ENCODE measurements around the gene KLK11. TPM values are rescaled to one million over a fixed set of nuclear protein-coding genes. Genes with fewer than 3 reads are reported as not detected.

The KLK11 gene
- total RNA-seq, 5 donors from 2014 or later (not counting 1 experiment from before 2014, with no cell fraction given) = not detected

GRCh38 chr19:51018745-51019543 lies 7.5 kb downstream of the KLK11 start:
- H3K4me3 ChIP-seq (ENCODE audit: control insufficient read depth in 1 of 2, extremely low read depth in 1 of 2, low read length in 1 of 2) = no peak overlapping the region
- ATAC-seq (replicated peaks in 1 of 4) (peak in 1 of 4 experiments; percentile 12), DNase-seq (no peak)
- ChIA-PET POLR2A (no interaction called here), CTCF (no interaction called here)
- Mint-ChIP-seq H3K9me3 (no peaks in the 10 kb centered on the region), H3K27ac (no peak overlapping the region), H3K27me3 (peaks cover 59 to 81% of the 10 kb centered on the region in 2 donors), H3K4me3 (peak overlapping the region in 2 of 3 donors; percentile 67 to 80), H3K36me3 (no peaks in the 10 kb centered on the region), H3K4me1 (peaks cover 14 to 25% (median 23%) of the 10 kb centered on the region in 3 donors)
- H3K27me3 ChIP-seq (replicated peaks in 1 of 2; ENCODE audit: control insufficient read depth in 2 of 2, extremely low read depth in 1 of 2, insufficient read depth in 2 of 2, low read length in 1 of 2) = peaks cover 5 to 89% of the 10 kb centered on the region in 2 experiments
- H3K9me3 ChIP-seq = no peaks in the 10 kb centered on the region
- no peak overlapping the region for H3K27ac ChIP-seq (ENCODE audit: low read length)
- H3K36me3 ChIP-seq (ENCODE audit: control insufficient read depth in 2 of 2, extremely low read depth in 1 of 2, insufficient read depth in 1 of 2, low read length in 1 of 2) = no peaks in the 10 kb centered on the region
- WGBS (ENCODE audit: insufficient coverage) = 2% methylated on average over 42 of the region's 68 CpGs
- H3K4me1 ChIP-seq (ENCODE audit: control insufficient read depth in 1 of 2, extremely low read depth in 1 of 2, insufficient read depth in 2 of 2, low read length in 2 of 2) = peaks cover 0 to 29% of the 10 kb centered on the region in 2 experiments

GRCh38 chr19:51016798-51017683 lies 9.4 kb downstream of the KLK11 start:
- no peaks in the 10 kb centered on the region for H3K36me3 Mint-ChIP-seq
- H3K4me3 Mint-ChIP-seq = peak overlapping the region in 2 of 3 donors; percentile 31 to 80
- no peaks in the 10 kb centered on the region for H3K36me3 ChIP-seq (ENCODE audit: control insufficient read depth in 2 of 2, extremely low read depth in 1 of 2, insufficient read depth in 1 of 2, low read length in 1 of 2)
- peaks cover 0 to 29% of the 10 kb centered on the region in 2 experiments for H3K4me1 ChIP-seq (ENCODE audit: control insufficient read depth in 1 of 2, extremely low read depth in 1 of 2, insufficient read depth in 2 of 2, low read length in 2 of 2)
- ChIA-PET POLR2A (no interaction called here), CTCF (no interaction called here)
- H3K27me3 ChIP-seq (replicated peaks in 1 of 2; ENCODE audit: control insufficient read depth in 2 of 2, extremely low read depth in 1 of 2, insufficient read depth in 2 of 2, low read length in 1 of 2) = peaks cover 5 to 87% of the 10 kb centered on the region in 2 experiments
- no peaks in the 10 kb centered on the region for H3K9me3 Mint-ChIP-seq
- WGBS (ENCODE audit: insufficient coverage) = 5% methylated on average over 61 of the region's 68 CpGs
- H3K4me3 ChIP-seq (ENCODE audit: control insufficient read depth in 1 of 2, extremely low read depth in 1 of 2, low read length in 1 of 2) = no peak overlapping the region
- H3K27ac ChIP-seq (ENCODE audit: low read length) = no peak overlapping the region
- peaks cover 14 to 25% (median 23%) of the 10 kb centered on the region in 3 donors for H3K4me1 Mint-ChIP-seq
- peak in 18 of 35 experiments; percentile 10 to 63 (median 26) for DNase-seq
- H3K27ac Mint-ChIP-seq = no peak overlapping the region
- peak in 2 of 4 experiments; percentile 12 to 62 for ATAC-seq (replicated peaks in 1 of 4)
- H3K9me3 ChIP-seq = no peaks in the 10 kb centered on the region
- peaks cover 49 to 75% of the 10 kb centered on the region in 2 donors for H3K27me3 Mint-ChIP-seq

GRCh38 chr19:51015691-51016267 lies 10.6 kb downstream of the KLK11 start:
- no peak for ATAC-seq (replicated peaks in 1 of 4)
- Histone ChIP-seq H3K9me3 (no peaks in the 10 kb centered on the region), H3K4me3 (ENCODE audit: control insufficient read depth in 1 of 2, extremely low read depth in 1 of 2, low read length in 1 of 2) (no peak overlapping the region), H3K4me1 (ENCODE audit: control insufficient read depth in 1 of 2, extremely low read depth in 1 of 2, insufficient read depth in 2 of 2, low read length in 2 of 2) (peaks cover 0 to 29% of the 10 kb centered on the region in 2 experiments), H3K36me3 (ENCODE audit: control insufficient read depth in 2 of 2, extremely low read depth in 1 of 2, insufficient read depth in 1 of 2, low read length in 1 of 2) (no peaks in the 10 kb centered on the region), H3K27me3 (replicated peaks in 1 of 2; ENCODE audit: control insufficient read depth in 2 of 2, extremely low read depth in 1 of 2, insufficient read depth in 2 of 2, low read length in 1 of 2) (peaks cover 2 to 81% of the 10 kb centered on the region in 2 experiments), H3K27ac (ENCODE audit: low read length) (no peak overlapping the region)
- peaks cover 52 to 80% of the 10 kb centered on the region in 2 donors for H3K27me3 Mint-ChIP-seq
- WGBS (ENCODE audit: insufficient coverage) = 80% methylated on average over 18 of the region's 19 CpGs
- no peaks in the 10 kb centered on the region for H3K36me3 Mint-ChIP-seq
- peaks cover 14 to 25% (median 23%) of the 10 kb centered on the region in 3 donors for H3K4me1 Mint-ChIP-seq
- POLR2A ChIA-PET = no interaction called here
- CTCF ChIA-PET = no interaction called here
- no peaks in the 10 kb centered on the region for H3K9me3 Mint-ChIP-seq
- H3K4me3 Mint-ChIP-seq = peak overlapping the region in 1 of 3 donors; percentile 46
- H3K27ac Mint-ChIP-seq = peak overlapping the region in 1 of 2 donors; percentile 1
- DNase-seq = no peak

- no peaks in the 10 kb centered on the region for H3K36me3 Mint-ChIP-seq
- ATAC-seq (replicated peaks in 1 of 4) (no peak), DNase-seq (no peak)
- peaks cover 2 to 79% of the 10 kb centered on the region in 2 experiments for H3K27me3 ChIP-seq (replicated peaks in 1 of 2; ENCODE audit: control insufficient read depth in 2 of 2, extremely low read depth in 1 of 2, insufficient read depth in 2 of 2, low read length in 1 of 2)
- no peak overlapping the region for H3K4me3 Mint-ChIP-seq
- CTCF ChIA-PET = no interaction called here
- H3K27me3 Mint-ChIP-seq = peaks cover 59 to 79% of the 10 kb centered on the region in 2 donors
- POLR2A ChIA-PET = no interaction called here
- H3K4me1 ChIP-seq (ENCODE audit: control insufficient read depth in 1 of 2, extremely low read depth in 1 of 2, insufficient read depth in 2 of 2, low read length in 2 of 2) = peaks cover 0 to 25% of the 10 kb centered on the region in 2 experiments
- WGBS (ENCODE audit: insufficient coverage) = 81% methylated on average over 3 of the region's 6 CpGs
- peaks cover 14 to 19% (median 19%) of the 10 kb centered on the region in 3 donors for H3K4me1 Mint-ChIP-seq
- no peak overlapping the region for H3K27ac ChIP-seq (ENCODE audit: low read length)
- H3K9me3 Mint-ChIP-seq = no peaks in the 10 kb centered on the region
- no peaks in the 10 kb centered on the region for H3K36me3 ChIP-seq (ENCODE audit: control insufficient read depth in 2 of 2, extremely low read depth in 1 of 2, insufficient read depth in 1 of 2, low read length in 1 of 2)
- H3K9me3 ChIP-seq = no peaks in the 10 kb centered on the region
- H3K27ac Mint-ChIP-seq = no peak overlapping the region
- no peak overlapping the region for H3K4me3 ChIP-seq (ENCODE audit: control insufficient read depth in 1 of 2, extremely low read depth in 1 of 2, low read length in 1 of 2)
Observed at GRCh38 chr19:51014242-51014641, 12.2 kb downstream of the KLK11 start.

- peaks cover 0 to 13% of the 10 kb centered on the region in 2 experiments for H3K4me1 ChIP-seq (ENCODE audit: control insufficient read depth in 1 of 2, extremely low read depth in 1 of 2, insufficient read depth in 2 of 2, low read length in 2 of 2)
- POLR2A ChIA-PET = no interaction called here
- H3K36me3 ChIP-seq (ENCODE audit: control insufficient read depth in 2 of 2, extremely low read depth in 1 of 2, insufficient read depth in 1 of 2, low read length in 1 of 2) = no peaks in the 10 kb centered on the region
- no peaks in the 10 kb centered on the region for H3K36me3 Mint-ChIP-seq
- no peaks in the 10 kb centered on the region for H3K9me3 ChIP-seq
- H3K4me1 Mint-ChIP-seq = peaks cover 7 to 11% (median 8%) of the 10 kb centered on the region in 3 donors
- no peak overlapping the region for H3K27ac Mint-ChIP-seq
- no peaks in the 10 kb centered on the region for H3K9me3 Mint-ChIP-seq
- ATAC-seq (replicated peaks in 1 of 4) (no peak), DNase-seq (no peak)
- H3K27me3 Mint-ChIP-seq = peaks cover 50 to 74% of the 10 kb centered on the region in 2 donors
- no peak overlapping the region for H3K27ac ChIP-seq (ENCODE audit: low read length)
- peaks cover 2 to 68% of the 10 kb centered on the region in 2 experiments for H3K27me3 ChIP-seq (replicated peaks in 1 of 2; ENCODE audit: control insufficient read depth in 2 of 2, extremely low read depth in 1 of 2, insufficient read depth in 2 of 2, low read length in 1 of 2)
- no peak overlapping the region for H3K4me3 ChIP-seq (ENCODE audit: control insufficient read depth in 1 of 2, extremely low read depth in 1 of 2, low read length in 1 of 2)
- no peak overlapping the region for H3K4me3 Mint-ChIP-seq
- CTCF ChIA-PET = no interaction called here
- WGBS (ENCODE audit: insufficient coverage) = 66% methylated on average over 10 of the region's 12 CpGs
Observed at GRCh38 chr19:51012661-51013190, 13.7 kb downstream of the KLK11 start.
